Nephron progenitor cell (in vitro differentiated cells): ENCODE measurements around the gene GLS2.
A peak's percentile ranks its signal among the peaks of the same experiment; 100 is the strongest.

Experiments used
- DNase-seq: peaks from one replicate; pipeline ENCODE4 v3.0.0; 2021
- H3K27ac Mint-ChIP-seq: 2 replicates; pipeline ENCODE4 v1.8.0; 2021; ENCODE audit warnings: mild to moderate bottlenecking, moderate library complexity, mixed read lengths
- H3K27me3 Mint-ChIP-seq: 2 replicates; pipeline ENCODE4 v1.8.0; 2021; ENCODE audit warnings: mild to moderate bottlenecking, low read depth, mixed read lengths; ENCODE audit not compliant: poor library complexity
- H3K36me3 Mint-ChIP-seq: 2 replicates; pipeline ENCODE4 v1.8.0; 2021; ENCODE audit warnings: low read depth, mixed read lengths
- H3K4me1 Mint-ChIP-seq: 2 replicates; pipeline ENCODE4 v1.8.0; 2021; ENCODE audit warnings: mixed read lengths
- H3K4me3 Mint-ChIP-seq: 2 replicates; pipeline ENCODE4 v1.8.0; 2021; ENCODE audit warnings: mild to moderate bottlenecking, moderate library complexity, mixed read lengths
- H3K9me3 Mint-ChIP-seq: 2 replicates; pipeline ENCODE4 v1.8.0; 2021; ENCODE audit warnings: mild to moderate bottlenecking, moderate library complexity, mixed read lengths
- TF ChIP-seq, protein P1 (sequence below): fragments of 200-600 bp; sonication (generic); IDR thresholded peaks from 2 replicates; pipeline ENCODE4 v1.5.0; 2021; ENCODE audit warnings: antibody characterized with exemption

The GLS2 gene

GRCh38 chr12:56488041-56488955, at the start of gene GLS2:
GLS2 (minus strand) TSS chr12:56488161; CDS start chr12:56488118, 43 bp downstream.
- Mint-ChIP-seq H3K9me3 (peaks cover 44% of the 10 kb centered on the region), H3K36me3 (peaks cover 7% of the 10 kb centered on the region), H3K27ac (no peak within 1 kb of the TSS), H3K4me1 (peaks cover 14% of the 10 kb centered on the region), H3K4me3 (peak within 1 kb of the TSS; percentile 79), H3K27me3 (peaks cover 91% of the 10 kb centered on the region)
- TF ChIP-seq, protein P1, sequence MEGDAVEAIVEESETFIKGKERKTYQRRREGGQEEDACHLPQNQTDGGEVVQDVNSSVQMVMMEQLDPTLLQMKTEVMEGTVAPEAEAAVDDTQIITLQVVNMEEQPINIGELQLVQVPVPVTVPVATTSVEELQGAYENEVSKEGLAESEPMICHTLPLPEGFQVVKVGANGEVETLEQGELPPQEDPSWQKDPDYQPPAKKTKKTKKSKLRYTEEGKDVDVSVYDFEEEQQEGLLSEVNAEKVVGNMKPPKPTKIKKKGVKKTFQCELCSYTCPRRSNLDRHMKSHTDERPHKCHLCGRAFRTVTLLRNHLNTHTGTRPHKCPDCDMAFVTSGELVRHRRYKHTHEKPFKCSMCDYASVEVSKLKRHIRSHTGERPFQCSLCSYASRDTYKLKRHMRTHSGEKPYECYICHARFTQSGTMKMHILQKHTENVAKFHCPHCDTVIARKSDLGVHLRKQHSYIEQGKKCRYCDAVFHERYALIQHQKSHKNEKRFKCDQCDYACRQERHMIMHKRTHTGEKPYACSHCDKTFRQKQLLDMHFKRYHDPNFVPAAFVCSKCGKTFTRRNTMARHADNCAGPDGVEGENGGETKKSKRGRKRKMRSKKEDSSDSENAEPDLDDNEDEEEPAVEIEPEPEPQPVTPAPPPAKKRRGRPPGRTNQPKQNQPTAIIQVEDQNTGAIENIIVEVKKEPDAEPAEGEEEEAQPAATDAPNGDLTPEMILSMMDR = no peak
- peak; percentile 71 for DNase-seq

GRCh38 chr12:56537546-56537945, 49.6 kb upstream of the GLS2 start:
- TF ChIP-seq, protein P1 = no peak
- no peak for DNase-seq
- H3K36me3 Mint-ChIP-seq = peaks cover 5% of the 10 kb centered on the region
- no peaks in the 10 kb centered on the region for H3K27me3 Mint-ChIP-seq
- H3K9me3 Mint-ChIP-seq = peaks cover 3% of the 10 kb centered on the region
- H3K4me3 Mint-ChIP-seq = no peak overlapping the region
- peaks cover 5% of the 10 kb centered on the region for H3K4me1 Mint-ChIP-seq
- no peak overlapping the region for H3K27ac Mint-ChIP-seq

GRCh38 chr12:56530390-56531055, 42.6 kb upstream of the GLS2 start:
- DNase-seq = no peak
- Mint-ChIP-seq H3K27ac (no peak overlapping the region), H3K27me3 (no peaks in the 10 kb centered on the region), H3K4me1 (peaks cover 9% of the 10 kb centered on the region), H3K9me3 (peaks cover 1% of the 10 kb centered on the region), H3K4me3 (no peak overlapping the region), H3K36me3 (peaks cover 2% of the 10 kb centered on the region)
- TF ChIP-seq, protein P1 = no peak

- Mint-ChIP-seq H3K4me3 (no peak overlapping the region), H3K9me3 (no peaks in the 10 kb centered on the region), H3K36me3 (no peaks in the 10 kb centered on the region), H3K27ac (no peak overlapping the region), H3K27me3 (no peaks in the 10 kb centered on the region), H3K4me1 (peaks cover 9% of the 10 kb centered on the region)
- DNase-seq = no peak
- TF ChIP-seq, protein P1 = no peak
Observed at GRCh38 chr12:56529656-56530055, 41.7 kb upstream of the GLS2 start.

DNA sequence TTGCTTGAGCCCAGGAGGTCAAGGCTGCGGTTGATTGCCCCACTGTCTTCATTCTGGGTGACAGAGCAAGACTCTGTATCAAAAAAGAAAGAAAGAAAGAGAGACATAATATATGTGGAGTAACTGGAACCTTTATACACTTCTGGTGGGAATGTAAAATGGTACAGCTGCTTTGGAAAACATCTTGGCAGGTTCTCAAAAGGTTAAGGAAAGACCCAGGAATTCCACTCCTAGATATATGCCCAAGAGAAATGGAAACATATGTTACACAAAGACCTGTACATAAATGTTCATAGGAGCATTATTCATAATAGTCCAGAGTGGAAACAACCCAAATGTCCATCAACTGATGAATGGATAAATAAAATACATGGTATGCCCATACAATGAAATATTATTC, 40.9 kb upstream of the GLS2 start:
- H3K4me1 Mint-ChIP-seq = peaks cover 13% of the 10 kb centered on the region
- TF ChIP-seq, protein P1 = no peak
- H3K9me3 Mint-ChIP-seq = no peaks in the 10 kb centered on the region
- no peak for DNase-seq
- H3K36me3 Mint-ChIP-seq = no peaks in the 10 kb centered on the region
- H3K27me3 Mint-ChIP-seq = no peaks in the 10 kb centered on the region
- no peak overlapping the region for H3K4me3 Mint-ChIP-seq
- no peak overlapping the region for H3K27ac Mint-ChIP-seq
